Lower lobe of right lung (tissue), 2 donors: ENCODE measurements around the gene APOO. TPM values are rescaled to one million over a fixed set of nuclear protein-coding genes. Genes with fewer than 3 reads are reported as not detected.

ENCODE experiments used
- ATAC-seq, 2 donors: fragments of 200-7000 bp; cut with Tn5 transposase; one replicate each; pipeline ENCODE4 v1.9.1; 2020 to 2022; ENCODE audit warnings: mild to moderate bottlenecking in 2 of 2, moderate library complexity in 2 of 2
- DNase-seq: peaks from one replicate; pipeline ENCODE4 v3.0.0-alpha.2; 2020
- H3K27ac ChIP-seq: fragments of 200-600 bp; one replicate; pipeline ENCODE4 v1.8.0; 2022
- H3K27me3 ChIP-seq: fragments of 200-600 bp; one replicate; pipeline ENCODE4 v1.8.0; 2022; ENCODE audit warnings: low read depth
- H3K36me3 ChIP-seq: fragments of 200-600 bp; one replicate; pipeline ENCODE4 v1.8.0; 2022; ENCODE audit warnings: mild to moderate bottlenecking
- H3K4me1 ChIP-seq: fragments of 200-600 bp; one replicate; pipeline ENCODE4 v1.8.0; 2022
- H3K4me3 ChIP-seq: fragments of 200-600 bp; one replicate; pipeline ENCODE4 v1.8.0; 2022; ENCODE audit warnings: mild to moderate bottlenecking
- H3K9me3 ChIP-seq: fragments of 200-600 bp; one replicate; pipeline ENCODE4 v1.8.0; 2022
- CTCF ChIP-seq: fragments of 200-600 bp; IDR thresholded peaks from one replicate; pipeline ENCODE4 v1.8.0; 2022; ENCODE audit warnings: antibody characterized with exemption, mild to moderate bottlenecking
- intact Hi-C: fragments of 100-400 bp; cut with DNase I; formaldehyde crosslinking; loops from one replicate; pipeline ENCODE4 v1.11.0; 2022
- total RNA-seq: library from RNA; stranded (reverse); fragmentation: NEBNext Ultra II Directional; extraction: Animal tissue kit (Norgen Biotek cat#: 25700); gene quantifications from one replicate; pipeline ENCODE4 v1.2.1, GENCODE V29; 2021
- donor health status: DM: no; HTN: yes; CAD: no; lungs with severe emphysema.

The APOO gene
- total RNA-seq, 1 donor from 2014 or later: 15.9 TPM

GRCh38 chrX:23822841-23823240 lies 84.9 kb downstream of the APOO start:
- DNase-seq (no peak), ATAC-seq (no peak)
- intact Hi-C loops: no loop called here
- no peak overlapping the region for H3K27ac ChIP-seq
- H3K27me3 ChIP-seq: no peaks in the 10 kb centered on the region
- no peaks in the 10 kb centered on the region for H3K4me1 ChIP-seq
- no peak for TF ChIP-seq CTCF
- no peak overlapping the region for H3K4me3 ChIP-seq
- H3K9me3 ChIP-seq: no peaks in the 10 kb centered on the region
- H3K36me3 ChIP-seq: no peaks in the 10 kb centered on the region

GRCh38 chrX:23822397-23822796 lies 85.3 kb downstream of the APOO start:
- peak in 1 of 2 donors; percentile 65 for ATAC-seq
- no peak for TF ChIP-seq CTCF

GRCh38 chrX:23821847-23822246 lies 85.9 kb downstream of the APOO start:
- no peak for ATAC-seq
- Histone ChIP-seq H3K36me3 (no peaks in the 10 kb centered on the region), H3K27ac (no peak overlapping the region), H3K9me3 (no peaks in the 10 kb centered on the region), H3K27me3 (no peaks in the 10 kb centered on the region), H3K4me3 (no peak overlapping the region), H3K4me1 (no peaks in the 10 kb centered on the region)
- DNase-seq: no peak
- TF ChIP-seq CTCF: no peak
- intact Hi-C loops: no loop called here

More at GRCh38 chrX:23822397-23822796, 85.3 kb downstream of the APOO start:
- no peaks in the 10 kb centered on the region for H3K4me1 ChIP-seq
- H3K27me3 ChIP-seq: no peaks in the 10 kb centered on the region
- H3K9me3 ChIP-seq: no peaks in the 10 kb centered on the region
- no peak overlapping the region for H3K4me3 ChIP-seq
- H3K36me3 ChIP-seq: no peaks in the 10 kb centered on the region
- H3K27ac ChIP-seq: no peak overlapping the region
- no peak for DNase-seq
- intact Hi-C loops: no loop called here

- H3K27me3 ChIP-seq: no peaks in the 10 kb centered on the region
- DNase-seq (no peak), ATAC-seq (no peak)
- no peaks in the 10 kb centered on the region for H3K4me1 ChIP-seq
- no peaks in the 10 kb centered on the region for H3K36me3 ChIP-seq
- TF ChIP-seq CTCF: no peak
- no peak overlapping the region for H3K4me3 ChIP-seq
- intact Hi-C loops: no loop called here
- H3K9me3 ChIP-seq: no peaks in the 10 kb centered on the region
- no peak overlapping the region for H3K27ac ChIP-seq
Observed at GRCh38 chrX:23820235-23820782, 87.4 kb downstream of the APOO start.

GRCh38 chrX:23819385-23820234 lies 88.1 kb downstream of the APOO start:
- intact Hi-C loops: no loop called here
- DNase-seq (no peak), ATAC-seq (peak in 1 of 2 donors; percentile 51)
- TF ChIP-seq CTCF: no peak
- Histone ChIP-seq H3K36me3 (no peaks in the 10 kb centered on the region), H3K4me1 (no peaks in the 10 kb centered on the region), H3K4me3 (no peak overlapping the region), H3K27me3 (no peaks in the 10 kb centered on the region), H3K9me3 (no peaks in the 10 kb centered on the region), H3K27ac (no peak overlapping the region)
